ENCODE results near the gene RGS12.

RGS12 gene

GRCh38 chr4:3245676-3246075 lies 47.1 kb upstream of the RGS12 start:
- H3K4me3 ChIP-seq (replicated peaks; ENCODE audit: insufficient read depth, low read length) = no peak overlapping the region
- TF ChIP-seq POLR2AphosphoS5 (IDR thresholded peaks at IDR 0.05; ENCODE audit: low read depth) = no peak
- TF ChIP-seq SPI1 (IDR thresholded peaks at IDR 0.05; ENCODE audit: borderline replicate concordance, low read depth) = no peak
- TF ChIP-seq GABPA (IDR thresholded peaks at IDR 0.05; ENCODE audit: low read depth) = no peak
- no peak for TF ChIP-seq CTCF (IDR thresholded peaks at IDR 0.05; ENCODE audit: insufficient read depth, low read length)
- TF ChIP-seq, protein P1, sequence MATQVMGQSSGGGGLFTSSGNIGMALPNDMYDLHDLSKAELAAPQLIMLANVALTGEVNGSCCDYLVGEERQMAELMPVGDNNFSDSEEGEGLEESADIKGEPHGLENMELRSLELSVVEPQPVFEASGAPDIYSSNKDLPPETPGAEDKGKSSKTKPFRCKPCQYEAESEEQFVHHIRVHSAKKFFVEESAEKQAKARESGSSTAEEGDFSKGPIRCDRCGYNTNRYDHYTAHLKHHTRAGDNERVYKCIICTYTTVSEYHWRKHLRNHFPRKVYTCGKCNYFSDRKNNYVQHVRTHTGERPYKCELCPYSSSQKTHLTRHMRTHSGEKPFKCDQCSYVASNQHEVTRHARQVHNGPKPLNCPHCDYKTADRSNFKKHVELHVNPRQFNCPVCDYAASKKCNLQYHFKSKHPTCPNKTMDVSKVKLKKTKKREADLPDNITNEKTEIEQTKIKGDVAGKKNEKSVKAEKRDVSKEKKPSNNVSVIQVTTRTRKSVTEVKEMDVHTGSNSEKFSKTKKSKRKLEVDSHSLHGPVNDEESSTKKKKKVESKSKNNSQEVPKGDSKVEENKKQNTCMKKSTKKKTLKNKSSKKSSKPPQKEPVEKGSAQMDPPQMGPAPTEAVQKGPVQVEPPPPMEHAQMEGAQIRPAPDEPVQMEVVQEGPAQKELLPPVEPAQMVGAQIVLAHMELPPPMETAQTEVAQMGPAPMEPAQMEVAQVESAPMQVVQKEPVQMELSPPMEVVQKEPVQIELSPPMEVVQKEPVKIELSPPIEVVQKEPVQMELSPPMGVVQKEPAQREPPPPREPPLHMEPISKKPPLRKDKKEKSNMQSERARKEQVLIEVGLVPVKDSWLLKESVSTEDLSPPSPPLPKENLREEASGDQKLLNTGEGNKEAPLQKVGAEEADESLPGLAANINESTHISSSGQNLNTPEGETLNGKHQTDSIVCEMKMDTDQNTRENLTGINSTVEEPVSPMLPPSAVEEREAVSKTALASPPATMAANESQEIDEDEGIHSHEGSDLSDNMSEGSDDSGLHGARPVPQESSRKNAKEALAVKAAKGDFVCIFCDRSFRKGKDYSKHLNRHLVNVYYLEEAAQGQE (IDR thresholded peaks at IDR 0.05; ENCODE audit: insufficient replicate concordance, low read depth) = no peak
- H3K27ac ChIP-seq (replicated peaks) = no peak overlapping the region
- H3K27me3 ChIP-seq (ENCODE audit: insufficient read depth, poor library complexity, severe bottlenecking) = no peaks in the 10 kb centered on the region
- DNase-seq (ENCODE audit: low read depth in 1 of 2, low spot score in 1 of 2) = no peak

GRCh38 chr4:3246458-3247398 lies 46.1 kb upstream of the RGS12 start:
- H3K27me3 ChIP-seq (ENCODE audit: insufficient read depth, poor library complexity, severe bottlenecking) = no peaks in the 10 kb centered on the region
- no peak overlapping the region for H3K27ac ChIP-seq (replicated peaks)
- TF ChIP-seq, protein P1 (IDR thresholded peaks at IDR 0.05; ENCODE audit: insufficient replicate concordance, low read depth) = peak; percentile 73
- no peak for TF ChIP-seq CTCF (IDR thresholded peaks at IDR 0.05; ENCODE audit: insufficient read depth, low read length)
- no peak for TF ChIP-seq GABPA (IDR thresholded peaks at IDR 0.05; ENCODE audit: low read depth)
- H3K4me3 ChIP-seq (replicated peaks; ENCODE audit: insufficient read depth, low read length) = no peak overlapping the region
- no peak for DNase-seq (ENCODE audit: low read depth in 1 of 2, low spot score in 1 of 2)

GRCh38 chr4:3247399-3248177 lies 45.2 kb upstream of the RGS12 start:
- H3K4me3 ChIP-seq (replicated peaks; ENCODE audit: insufficient read depth, low read length) = no peak overlapping the region
- no peak overlapping the region for H3K27ac ChIP-seq (replicated peaks)
- no peak for DNase-seq (ENCODE audit: low read depth in 1 of 2, low spot score in 1 of 2)
- TF ChIP-seq POLR2AphosphoS5 (IDR thresholded peaks at IDR 0.05; ENCODE audit: low read depth) = no peak
- TF ChIP-seq, protein P1 (IDR thresholded peaks at IDR 0.05; ENCODE audit: insufficient replicate concordance, low read depth) = no peak
- TF ChIP-seq CTCF (IDR thresholded peaks at IDR 0.05; ENCODE audit: insufficient read depth, low read length) = no peak
- TF ChIP-seq GABPA (IDR thresholded peaks at IDR 0.05; ENCODE audit: low read depth) = no peak
- TF ChIP-seq SPI1 (IDR thresholded peaks at IDR 0.05; ENCODE audit: borderline replicate concordance, low read depth) = no peak
- no peaks in the 10 kb centered on the region for H3K27me3 ChIP-seq (ENCODE audit: insufficient read depth, poor library complexity, severe bottlenecking)
